GM12878 (cell line): ENCODE measurements around the gene GLIPR2. TPM values are rescaled to one million over a fixed set of nuclear protein-coding genes. Genes with fewer than 3 reads are reported as not detected.

Experiments
- ATAC-seq: fragments of 200-7000 bp; cut with Tn5 transposase; 3 replicates; pipeline ENCODE4 v1.9.1; 2020; ENCODE audit warnings: mild to moderate bottlenecking, moderate library complexity
- BruUV-seq: library from RNA; stranded (reverse); fragments of 400-500 nt; replicated peaks from 2 replicates; lab custom pipeline; 2021; lab: Mats Ljungman, UMichigan
- CTCF ChIA-PET: fragments of 300-600 bp; sonication (Branson Sonifier 250); formaldehyde crosslinking; extraction: SDS; loops from one replicate; lab custom pipeline; 2021; ENCODE audit warnings: inconsistent platforms; lab: Yijun Ruan, JAX
- POLR2A ChIA-PET: fragments of 350-600 bp; formaldehyde crosslinking; extraction: SDS; loops from one replicate; lab custom pipeline; 2021; ENCODE audit warnings: inconsistent platforms; lab: Charles Lee
- RAD21 ChIA-PET: fragments of 300-600 bp; sonication (Branson Sonifier 250); formaldehyde crosslinking; loops from one replicate; lab custom pipeline; 2023; ENCODE audit warnings: antibody characterized with exemption; ENCODE audit not compliant: unreplicated experiment; lab: Charles Lee
- SMC1A ChIA-PET: fragments of 300-600 bp; sonication (Branson Sonifier 250); formaldehyde crosslinking; loops from one replicate; lab custom pipeline; 2023; ENCODE audit not compliant: unreplicated experiment, uncharacterized antibody; lab: Charles Lee
- DNase-seq: peaks from one replicate; pipeline ENCODE4 v3.0.0-alpha.2; 2011; ENCODE audit warnings: low read depth, low spot score
- FAIRE-seq: peaks from 3 replicates; lab custom pipeline; 2011; peaks lifted over from hg19 to GRCh38; lab: Jason Lieb, UNC
- H2AFZ ChIP-seq: 2 replicates; pipeline ENCODE4 v1.6.0; 2011; ENCODE audit warnings: low read depth, low read length, control low read depth; ENCODE audit not compliant: control insufficient read depth
- H3K27ac ChIP-seq: 2 replicates; pipeline ENCODE4 v1.5.1; 2011; ENCODE audit warnings: control low read depth; ENCODE audit not compliant: control insufficient read depth, insufficient read depth
- H3K27me3 ChIP-seq, 2 experiments: replicated peaks in 1 of 2; 2 replicates each; pipeline versions ENCODE4 v1.6.0 to v1.6.1; 2011; ENCODE audit warnings: low read length in 1 of 2; ENCODE audit not compliant: control insufficient read depth in 2 of 2, insufficient read depth in 2 of 2
- H3K36me3 ChIP-seq, 2 experiments: 2 replicates each; pipeline ENCODE4 v1.5.1; 2011; ENCODE audit warnings: low read length in 1 of 2; ENCODE audit not compliant: control insufficient read depth in 2 of 2, insufficient read depth in 2 of 2
- H3K4me1 ChIP-seq: 2 replicates; pipeline ENCODE4 v1.6.1; 2011; ENCODE audit warnings: mild to moderate bottlenecking, low read length, moderate library complexity, mixed read lengths; ENCODE audit not compliant: control insufficient read depth, insufficient read depth
- H3K4me2 ChIP-seq: 2 replicates; pipeline ENCODE4 v1.6.0; 2011; ENCODE audit warnings: control low read depth; ENCODE audit not compliant: control insufficient read depth, insufficient read depth
- H3K4me3 ChIP-seq: fragments of 200-600 bp; sonication (generic); 2 replicates; pipeline ENCODE4 v1.5.1; 2016
- H3K79me2 ChIP-seq: 2 replicates; pipeline ENCODE4 v1.6.0; 2011; ENCODE audit warnings: low read length; ENCODE audit not compliant: control insufficient read depth, insufficient read depth
- H3K9ac ChIP-seq: 2 replicates; pipeline ENCODE4 v1.8.0; 2011; ENCODE audit warnings: low read length, control low read depth, mixed read lengths; ENCODE audit not compliant: control insufficient read depth, insufficient read depth
- H3K9me3 ChIP-seq: replicated peaks from 3 replicates; pipeline ENCODE4 v1.5.1; 2011; ENCODE audit warnings: mild to moderate bottlenecking, low read length; ENCODE audit not compliant: control insufficient read depth, insufficient read depth
- H4K20me1 ChIP-seq: 2 replicates; pipeline ENCODE4 v1.6.0; 2011; ENCODE audit not compliant: control insufficient read depth, insufficient read depth
- BCL11A ChIP-seq: IDR thresholded peaks from 2 replicates; pipeline ENCODE4 v1.6.1; 2011; ENCODE audit warnings: low read depth, low read length
- CHD2 ChIP-seq: IDR thresholded peaks from 2 replicates; pipeline ENCODE4 v1.6.1; 2011; ENCODE audit warnings: low read depth, low read length, improper control_type of control experiment, borderline replicate concordance
- FOXM1 ChIP-seq: IDR thresholded peaks from 2 replicates; pipeline ENCODE4 v1.6.1; 2012; ENCODE audit warnings: low read depth, mild to moderate bottlenecking, inconsistent platforms, low read length, moderate library complexity
- HDAC2 ChIP-seq: fragments of 200-600 bp; sonication (generic); IDR thresholded peaks from 2 replicates; pipeline ENCODE4 v1.6.1; 2017
- JUND ChIP-seq: IDR thresholded peaks from 2 replicates; pipeline ENCODE4 v1.6.1; 2012; ENCODE audit warnings: low read depth, mild to moderate bottlenecking, low read length, improper control_type of control experiment, moderate library complexity
- NR2C2 ChIP-seq: IDR thresholded peaks from 2 replicates; pipeline ENCODE4 v1.6.1; 2011; ENCODE audit warnings: borderline replicate concordance, low read depth; ENCODE audit not compliant: control insufficient read depth, insufficient read length
- PKNOX1 ChIP-seq: fragments of 450-650 bp; IDR thresholded peaks from 2 replicates; pipeline ENCODE4 v1.6.1; 2016; ENCODE audit warnings: mild to moderate bottlenecking
- POLR2AphosphoS2 ChIP-seq: IDR thresholded peaks from 2 replicates; pipeline ENCODE4 v1.6.1; 2011; ENCODE audit warnings: low read depth, mild to moderate bottlenecking, low read length, improper control_type of control experiment, moderate library complexity
- SREBF2 ChIP-seq: IDR thresholded peaks from 2 replicates; pipeline ENCODE4 v1.6.1; 2012; ENCODE audit warnings: mild to moderate bottlenecking, low read length
- YBX1 ChIP-seq: fragments of 450-650 bp; IDR thresholded peaks from 2 replicates; pipeline ENCODE4 v1.6.1; 2016; ENCODE audit warnings: antibody characterized with exemption
- whole genome bisulfite sequencing: methylation state at CpG from one replicate; pipeline ENCODE4 v1.1.6; 2016; ENCODE audit warnings: low lambda C conversion rate; ENCODE audit not compliant: insufficient replicate concordance, insufficient coverage; ENCODE audit errors: missing lambda C conversion rate; 5-methylcytosine and 5-hydroxymethylcytosine counted together
- in situ Hi-C: fragments of 300-500 bp; cut with MboI; formaldehyde crosslinking; loops from 9 replicates; pipeline ENCODE4 v1.14.3; 2018; ENCODE audit warnings: mixed read lengths
- intact Hi-C: fragments of 100-400 bp; cut with micrococcal nuclease; formaldehyde crosslinking; loops from one replicate; pipeline ENCODE4 v1.14.2; 2022; ENCODE audit not compliant: unreplicated experiment
- polyA plus RNA-seq, 11 experiments: library from polyadenylated mRNA; depleted of rRNA in 4 of 11; unstranded in 6 of 11; stranded (reverse) in 5 of 11; fragments of >200 nt; fragmentation: Nextera tagmentation in 4 of 11; fragmentation: Illumina TruSeq in 1 of 11; extraction: Ambion mirVana in 4 of 11; extraction: Trizol in 1 of 11; gene quantifications; 1 replicate in 1 of 11; 2 replicates in 10 of 11; pipeline versions ENCODE4 v1.2.1 to v1.2.3, GENCODE V29; 2011 to 2016; ENCODE audit warnings: inconsistent platforms in 2 of 11, missing spikeins in 2 of 11, low read depth in 1 of 11
- total RNA-seq, 4 experiments: library from RNA; depleted of rRNA in 3 of 4; stranded (reverse); fragments of >200 nt in 3 of 4; fragmentation: Illumina TruSeq in 1 of 4; extraction: Trizol in 1 of 4; gene quantifications; 2 replicates each; pipeline versions ENCODE4 v1.2.1 to v1.2.3, GENCODE V29; 2013 to 2021

GLIPR2 gene
- total and polyA plus RNA-seq, 10 of the 15 experiments (the other 5 are each of a cell fraction or from before 2014, with no cell fraction given): 0.41 to 3.5 (median 2.2) TPM

- no peak overlapping the region for H3K27ac ChIP-seq
- DNase-seq (no peak), FAIRE-seq (no peak), ATAC-seq (no peak)
- H2AFZ ChIP-seq: no peak overlapping the region
- no peaks in the 10 kb centered on the region for H3K9me3 ChIP-seq
- H3K36me3 ChIP-seq: no peaks in the 10 kb centered on the region
- ChIA-PET POLR2A (no interaction called here), SMC1A (interaction anchor here (9.1 kb wide), 1 partner anchor 60 kb away, joined by 134 read pairs; no protein-coding TSS in a partner anchor), RAD21 (interaction anchor here (7.2 kb wide), 1 partner anchor 60 kb away, joined by 105 read pairs; no protein-coding TSS in a partner anchor), CTCF (interaction anchor here (1.2 to 7.8 kb wide), 2 partner anchors 59 to 60 kb away, joined by 3 to 258 read pairs; no protein-coding TSS in a partner anchor)
- intact Hi-C loops (loop anchor here (10.0 kb wide), 1 partner anchor 127 kb away; the partner anchor contains the start of gene RECK), in situ Hi-C loops (no loop called here)
- no peaks in the 10 kb centered on the region; a peak in 2 of 4 replicates for H3K27me3 ChIP-seq
- no TSS peak for BruUV-seq
- peaks cover 3% of the 10 kb centered on the region; the same call in 1 of the 2 replicates for H3K4me1 ChIP-seq
- no peak overlapping the region for H3K9ac ChIP-seq
- no peaks in the 10 kb centered on the region for H4K20me1 ChIP-seq
- no peak overlapping the region for H3K4me3 ChIP-seq
- H3K79me2 ChIP-seq: no peaks in the 10 kb centered on the region
- WGBS: 68% methylated on average over 17 of the region's 17 CpGs
- no peak overlapping the region for H3K4me2 ChIP-seq
- no peak for TF ChIP-seq POLR2AphosphoS2
- no peak for TF ChIP-seq NR2C2
- TF ChIP-seq SREBF2: no peak
- TF ChIP-seq CHD2: no peak
- no peak for TF ChIP-seq JUND
- TF ChIP-seq HDAC2: no peak
- no peak for TF ChIP-seq PKNOX1
- TF ChIP-seq YBX1: no peak
- TF ChIP-seq BCL11A: no peak
- TF ChIP-seq FOXM1: no peak
- TF ChIP-seq, all 136 proteins: peak for 0
Observed at GRCh38 chr9:36162211-36162738, 25.7 kb downstream of the GLIPR2 start.
